ENCODE data around the gene TSSK6. TPM values are rescaled to one million over a fixed set of nuclear protein-coding genes. Genes with fewer than 3 reads are reported as not detected.
A peak's percentile ranks its signal among the peaks of the same experiment; 100 is the strongest.

The TSSK6 gene
- total RNA-seq, 1 donor from 2014 or later = 4.6 TPM

DNA sequence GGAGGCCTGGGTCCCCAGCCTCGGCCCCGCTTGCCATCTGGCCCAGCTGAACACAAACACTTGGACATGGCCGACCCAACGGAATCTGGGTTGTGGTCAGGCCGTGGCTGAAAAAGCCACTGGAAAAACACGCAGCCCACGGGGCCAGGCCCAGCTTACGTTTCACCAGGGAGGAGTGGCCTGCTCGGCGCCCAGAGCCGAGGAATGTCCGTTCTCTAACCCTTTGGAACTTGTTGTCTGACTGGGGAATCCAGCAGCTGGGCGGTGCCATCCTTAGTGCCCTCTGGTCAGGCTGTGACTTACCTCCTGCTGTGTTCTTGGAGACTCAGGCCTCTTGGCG lies 36.5 kb upstream of the TSSK6 start:
- Histone ChIP-seq H3K4me1 (no peaks in the 10 kb centered on the region), H3K36me3 (no peaks in the 10 kb centered on the region), H3K9me3 (ENCODE audit: low read depth) (no peaks in the 10 kb centered on the region), H3K27me3 (no peaks in the 10 kb centered on the region), H3K4me2 (no peak overlapping the region), H3K9ac (no peak overlapping the region), H4K20me1 (ENCODE audit: low read depth) (no peaks in the 10 kb centered on the region), H3K27ac (no peak overlapping the region), H3F3A (ENCODE audit: low read depth) (peaks cover 12% of the 10 kb centered on the region), H3K79me2 (ENCODE audit: low read depth) (no peaks in the 10 kb centered on the region), H2AFZ (replicated peaks) (no peak overlapping the region), H3K4me3 (no peak overlapping the region)
- peaks cover 13% of the 10 kb centered on the region for H3K27me3 Mint-ChIP-seq (ENCODE audit: insufficient read depth, low read depth)
- DNase-seq (ENCODE audit: low spot score) = no peak
- H3K27ac Mint-ChIP-seq = peak overlapping the region; percentile 53
- H3K9me3 Mint-ChIP-seq = no peaks in the 10 kb centered on the region
- no peak for TF ChIP-seq EZH2phosphoT487 (IDR thresholded peaks at IDR 0.05)
- TF ChIP-seq, protein P1, sequence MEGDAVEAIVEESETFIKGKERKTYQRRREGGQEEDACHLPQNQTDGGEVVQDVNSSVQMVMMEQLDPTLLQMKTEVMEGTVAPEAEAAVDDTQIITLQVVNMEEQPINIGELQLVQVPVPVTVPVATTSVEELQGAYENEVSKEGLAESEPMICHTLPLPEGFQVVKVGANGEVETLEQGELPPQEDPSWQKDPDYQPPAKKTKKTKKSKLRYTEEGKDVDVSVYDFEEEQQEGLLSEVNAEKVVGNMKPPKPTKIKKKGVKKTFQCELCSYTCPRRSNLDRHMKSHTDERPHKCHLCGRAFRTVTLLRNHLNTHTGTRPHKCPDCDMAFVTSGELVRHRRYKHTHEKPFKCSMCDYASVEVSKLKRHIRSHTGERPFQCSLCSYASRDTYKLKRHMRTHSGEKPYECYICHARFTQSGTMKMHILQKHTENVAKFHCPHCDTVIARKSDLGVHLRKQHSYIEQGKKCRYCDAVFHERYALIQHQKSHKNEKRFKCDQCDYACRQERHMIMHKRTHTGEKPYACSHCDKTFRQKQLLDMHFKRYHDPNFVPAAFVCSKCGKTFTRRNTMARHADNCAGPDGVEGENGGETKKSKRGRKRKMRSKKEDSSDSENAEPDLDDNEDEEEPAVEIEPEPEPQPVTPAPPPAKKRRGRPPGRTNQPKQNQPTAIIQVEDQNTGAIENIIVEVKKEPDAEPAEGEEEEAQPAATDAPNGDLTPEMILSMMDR (IDR thresholded peaks at IDR 0.05) = no peak
- no peak for TF ChIP-seq EZH2 (IDR thresholded peaks at IDR 0.05)
- no peaks in the 10 kb centered on the region for H3K36me3 Mint-ChIP-seq
- H3K4me3 Mint-ChIP-seq = no peak overlapping the region
- H3K4me1 Mint-ChIP-seq = peaks cover 4% of the 10 kb centered on the region

DNA sequence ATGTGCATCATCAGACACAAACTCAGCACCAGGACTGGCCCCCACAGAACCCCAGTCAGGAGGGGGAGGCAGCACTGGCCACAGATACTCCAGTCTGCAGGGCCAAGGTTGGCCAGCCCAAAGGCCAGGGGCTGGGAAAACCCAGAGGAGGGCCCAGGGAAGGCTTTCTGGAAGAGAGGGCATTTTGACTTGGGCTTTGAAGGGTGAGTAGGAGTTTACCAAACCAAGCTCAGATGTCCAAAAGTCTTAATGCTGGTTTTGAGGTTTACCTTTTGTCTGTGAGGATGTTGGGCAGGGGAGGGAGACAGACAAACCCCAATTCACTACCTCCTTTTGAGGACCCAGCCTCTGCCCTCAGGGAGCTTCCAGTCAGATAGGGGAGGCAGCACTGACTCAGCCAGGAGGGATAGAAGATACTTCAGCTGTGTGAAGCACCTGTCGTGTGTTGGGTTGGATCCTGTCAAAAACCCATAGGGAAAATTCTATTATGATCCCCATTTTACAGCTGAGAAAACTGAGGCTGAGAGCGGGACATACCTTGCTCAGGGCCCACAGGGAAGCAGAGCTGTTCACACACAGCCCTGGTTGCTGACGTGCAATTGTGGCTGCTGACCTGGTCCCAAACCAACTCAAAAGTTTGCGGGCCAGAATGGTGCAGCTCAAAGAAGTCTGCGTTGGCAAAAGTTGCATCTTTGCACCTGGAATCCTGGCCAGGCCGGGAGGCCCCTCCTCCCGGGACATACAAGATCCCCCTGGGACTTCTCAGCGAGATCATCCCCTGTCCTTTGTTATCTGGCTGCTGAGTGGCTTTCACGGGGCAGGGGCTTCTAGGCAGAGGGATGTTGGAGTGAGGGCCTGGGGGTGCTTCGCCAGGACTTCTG lies 35.9 kb upstream of the TSSK6 start:
- Histone ChIP-seq H4K20me1 (ENCODE audit: low read depth) (no peaks in the 10 kb centered on the region), H3K4me1 (no peaks in the 10 kb centered on the region), H3K36me3 (no peaks in the 10 kb centered on the region), H3K9me3 (ENCODE audit: low read depth) (no peaks in the 10 kb centered on the region), H3K4me2 (no peak overlapping the region), H3K4me3 (no peak overlapping the region), H3K9ac (no peak overlapping the region), H3K27me3 (no peaks in the 10 kb centered on the region), H2AFZ (replicated peaks) (no peak overlapping the region), H3K27ac (no peak overlapping the region), H3K79me2 (ENCODE audit: low read depth) (no peaks in the 10 kb centered on the region), H3F3A (ENCODE audit: low read depth) (peaks cover 12% of the 10 kb centered on the region)
- Mint-ChIP-seq H3K4me3 (no peak overlapping the region), H3K9me3 (no peaks in the 10 kb centered on the region), H3K36me3 (no peaks in the 10 kb centered on the region), H3K4me1 (peaks cover 4% of the 10 kb centered on the region), H3K27me3 (ENCODE audit: insufficient read depth, low read depth) (peaks cover 13% of the 10 kb centered on the region), H3K27ac (no peak overlapping the region)
- TF ChIP-seq EZH2 (IDR thresholded peaks at IDR 0.05) = no peak
- TF ChIP-seq, protein P1 (IDR thresholded peaks at IDR 0.05) = no peak
- TF ChIP-seq EZH2phosphoT487 (IDR thresholded peaks at IDR 0.05) = no peak
- DNase-seq (ENCODE audit: low spot score) = peak; percentile 32

DNA sequence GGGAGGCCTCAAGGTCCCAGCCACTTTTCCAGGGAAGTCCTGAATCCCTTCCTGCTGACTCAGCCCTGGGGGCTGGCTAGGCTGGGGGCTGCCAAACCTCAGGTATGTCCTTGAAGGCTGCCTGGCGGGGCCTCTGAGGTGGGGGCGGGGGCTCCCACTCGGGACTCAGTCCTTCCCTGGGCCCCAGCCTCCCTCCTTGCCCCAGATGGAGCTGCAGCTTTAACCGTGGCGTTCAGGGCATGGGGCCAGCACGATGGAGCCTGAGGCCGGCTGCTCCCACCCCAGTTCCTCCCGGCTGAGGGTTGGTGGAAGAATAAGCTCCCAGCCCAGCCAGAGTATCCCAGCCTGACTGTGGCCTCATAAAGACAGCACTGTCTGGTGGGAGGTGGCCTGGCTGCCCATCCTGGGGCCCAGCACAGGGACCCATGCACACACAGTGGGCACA lies 35.2 kb upstream of the TSSK6 start:
- Mint-ChIP-seq H3K4me3 (no peak overlapping the region), H3K9me3 (no peaks in the 10 kb centered on the region), H3K27ac (no peak overlapping the region), H3K4me1 (peaks cover 4% of the 10 kb centered on the region), H3K36me3 (no peaks in the 10 kb centered on the region), H3K27me3 (ENCODE audit: insufficient read depth, low read depth) (peaks cover 13% of the 10 kb centered on the region)
- Histone ChIP-seq H3F3A (ENCODE audit: low read depth) (peaks cover 12% of the 10 kb centered on the region), H3K4me3 (no peak overlapping the region), H4K20me1 (ENCODE audit: low read depth) (no peaks in the 10 kb centered on the region), H3K4me2 (no peak overlapping the region), H3K27ac (no peak overlapping the region), H2AFZ (replicated peaks) (no peak overlapping the region), H3K36me3 (no peaks in the 10 kb centered on the region), H3K27me3 (no peaks in the 10 kb centered on the region), H3K9ac (no peak overlapping the region), H3K9me3 (ENCODE audit: low read depth) (no peaks in the 10 kb centered on the region), H3K79me2 (ENCODE audit: low read depth) (no peaks in the 10 kb centered on the region), H3K4me1 (no peaks in the 10 kb centered on the region)
- DNase-seq (ENCODE audit: low spot score) = no peak
- TF ChIP-seq EZH2 (IDR thresholded peaks at IDR 0.05) = no peak
- TF ChIP-seq, protein P1 (IDR thresholded peaks at IDR 0.05) = no peak
- no peak for TF ChIP-seq EZH2phosphoT487 (IDR thresholded peaks at IDR 0.05)
